ENCODE measurements around the gene ARHGEF3.

Gene ARHGEF3

GRCh38 chr3:56680054-56680580 lies 121.6 kb downstream of the ARHGEF3 start:
- Histone ChIP-seq H3K27ac (ENCODE audit: low read depth, low read length, severe bottlenecking) (no peak overlapping the region), H3K4me1 (ENCODE audit: control insufficient read depth, insufficient read depth, low read length, poor library complexity, severe bottlenecking) (no peaks in the 10 kb centered on the region), H3K9me3 (ENCODE audit: control insufficient read depth, low read length) (peaks cover 11% of the 10 kb centered on the region), H3K36me3 (ENCODE audit: control insufficient read depth, insufficient read depth, low read length) (peaks cover 23% of the 10 kb centered on the region), H3K4me3 (ENCODE audit: extremely low read depth, insufficient read depth, low read length, poor library complexity, severe bottlenecking) (no peak overlapping the region)

Data from mesodermal cell (in vitro differentiated cells).